T-helper 2 cell treated with Interferon-gamma antibody and Interleukin-4, amounts not matched to agents 100 ng/mL and 5 ng/mL, for 36 hours (primary cell): ENCODE results near the gene TRIP10. TPM values are rescaled to one million over a fixed set of nuclear protein-coding genes. Genes with fewer than 3 reads are reported as not detected.

ENCODE experiments used
- intact Hi-C: fragments of 100-400 bp; cut with micrococcal nuclease; formaldehyde crosslinking; loops from one replicate; pipeline ENCODE4 v1.15.1; 2023
- total RNA-seq: library from RNA; stranded (reverse); gene quantifications from 2 replicates; pipeline ENCODE4 v1.2.3, GENCODE V29; 2022

The TRIP10 gene
- total RNA-seq, 1 donor from 2014 or later, result 13.7 TPM

GRCh38 chr19:6790194-6791128 lies 51.0 kb downstream of the TRIP10 start:
- intact Hi-C loops, result no loop called here

GRCh38 chr19:6791237-6791636 lies 51.8 kb downstream of the TRIP10 start:
- intact Hi-C loops, result no loop called here

GRCh38 chr19:6793411-6793810 lies 53.9 kb downstream of the TRIP10 start:
- intact Hi-C loops, result no loop called here

GRCh38 chr19:6793973-6794372 lies 54.5 kb downstream of the TRIP10 start:
- intact Hi-C loops, result no loop called here

- intact Hi-C loops, result no loop called here
These were observed 55.4 kb downstream of the TRIP10 start for GRCh38 chr19:6794686-6795431.

GRCh38 chr19:6796278-6796677 lies 56.8 kb downstream of the TRIP10 start:
- intact Hi-C loops, result no loop called here

GRCh38 chr19:6797646-6798045 lies 58.2 kb downstream of the TRIP10 start:
- intact Hi-C loops, result no loop called here

- intact Hi-C loops, result loop anchor here (5.0 kb wide), 2 partner anchors 48 to 63 kb away; partner anchors contain the start of genes GPR108 and TRIP10
These were observed 60.8 kb downstream of the TRIP10 start for GRCh38 chr19:6800160-6800790.

GRCh38 chr19:6800991-6801484 lies 61.6 kb downstream of the TRIP10 start:
- intact Hi-C loops, result loop anchor here (1.0 to 5.0 kb wide), 3 partner anchors 29 to 64 kb away; partner anchors contain the start of genes GPR108, TRIP10 and VAV1

Other genes starting within 250 kb of the TRIP10 start
- gene TUBB4A, start 237.4 kb upstream of the TRIP10 start, total RNA-seq, result 5.9 and 6.2 TPM in 2 replicates
- gene TNFSF9, start 208.7 kb upstream of the TRIP10 start, total RNA-seq, result 1.6 and 2.0 TPM in 2 replicates
- 30.1 and 32.8 TPM in 2 replicates for gene CD70, start 148.5 kb upstream of the TRIP10 start, total RNA-seq
- 30.7 TPM in 2 replicates for gene TNFSF14, start 69.5 kb upstream of the TRIP10 start, total RNA-seq
- gene C3, start 19.0 kb upstream of the TRIP10 start, total RNA-seq, result 0.59 and 0.66 TPM in 2 replicates
- gene GPR108, start 2.1 kb upstream of the TRIP10 start, total RNA-seq, result 66.1 and 72.4 TPM in 2 replicates
- gene SH2D3A, start 27.8 kb downstream of the TRIP10 start, total RNA-seq, result 20.8 and 21.0 TPM in 2 replicates
- 108 and 114 TPM in 2 replicates for gene VAV1, start 33.0 kb downstream of the TRIP10 start, total RNA-seq
- gene ADGRE1, start 147.9 kb downstream of the TRIP10 start, total RNA-seq, result 1.8 and 2.0 TPM in 2 replicates